HCT116 (cell line): Measurements from ENCODE around the gene SNRNP25. TPM values are rescaled to one million over a fixed set of nuclear protein-coding genes. Genes with fewer than 3 reads are reported as not detected.

Experiments used
- ATAC-seq: fragments of 200-7000 bp; cut with Tn5 transposase; 2 replicates; pipeline ENCODE4 v1.9.1; 2020; ENCODE audit warnings: mild to moderate bottlenecking, moderate library complexity
- BruUV-seq: library from RNA; stranded (reverse); fragments of 400-500 nt; replicated peaks from 2 replicates; lab custom pipeline; 2021; lab: Mats Ljungman, UMichigan
- CTCF ChIA-PET: fragments of 300-600 bp; sonication (Branson Sonifier 250); formaldehyde crosslinking; loops from one replicate; lab custom pipeline; 2021; ENCODE audit warnings: antibody characterized with exemption; lab: Charles Lee
- POLR2A ChIA-PET: fragments of 300-600, 350-600 bp; sonication (Branson Sonifier 250); formaldehyde crosslinking; loops from one replicate; lab custom pipeline; 2021; ENCODE audit warnings: antibody characterized with exemption; lab: Charles Lee
- RAD21 ChIA-PET, 2 experiments: fragments of 300-600 bp; sonication (Branson Sonifier 250); formaldehyde crosslinking; loops; one replicate each; lab custom pipeline; 2023; ENCODE audit warnings: low total read pairs in 2 of 2; ENCODE audit not compliant: uncharacterized antibody in 2 of 2, unreplicated experiment in 2 of 2, low non-redundant PET in 1 of 2; lab: Charles Lee
- DNase-seq: peaks from one replicate; pipeline ENCODE4 v3.0.0-alpha.2; 2010; ENCODE audit warnings: low read depth, low spot score
- H2AFZ ChIP-seq: fragments of 200-600 bp; shearing (Covaris generic), sonication (generic); 2 replicates; pipeline ENCODE4 v1.6.1; 2017; ENCODE audit warnings: low read depth, mixed run types, mixed read lengths, antibody characterized with exemption, low read length; ENCODE audit not compliant: poor library complexity, severe bottlenecking
- H3K27ac ChIP-seq: 2 replicates; pipeline ENCODE4 v1.5.1; 2012; ENCODE audit warnings: low read depth, low read length
- H3K27me3 ChIP-seq: fragments of 200-600 bp; sonication (generic); 2 replicates; pipeline ENCODE4 v1.6.1; 2016; ENCODE audit warnings: mixed run types, low read length, mixed read lengths; ENCODE audit not compliant: insufficient read depth
- H3K36me3 ChIP-seq, 2 experiments: fragments of 200-500 bp in 1 of 2; fragments of 200-600 bp in 1 of 2; sonication (Bioruptor generic) in 1 of 2; sonication (generic) in 1 of 2; 2 replicates each; pipeline versions ENCODE4 v1.5.1 to v1.6.1; 2014 to 2016; ENCODE audit warnings: low read length in 2 of 2, inconsistent platforms in 1 of 2, mixed read lengths in 1 of 2, mixed run types in 1 of 2; ENCODE audit not compliant: insufficient read depth in 2 of 2, control insufficient read depth in 1 of 2
- H3K4me1 ChIP-seq, 2 experiments: fragments of 200-600 bp in 1 of 2; sonication (generic) in 1 of 2; 2 replicates each; pipeline versions ENCODE4 v1.5.1 to v1.6.1; 2012 to 2017; ENCODE audit warnings: low read length in 2 of 2, inconsistent platforms in 1 of 2, mild to moderate bottlenecking in 1 of 2, mixed read lengths in 1 of 2, mixed run types in 1 of 2, moderate library complexity in 1 of 2; ENCODE audit not compliant: insufficient read depth in 2 of 2, control insufficient read depth in 1 of 2
- H3K4me2 ChIP-seq: fragments of 200-600 bp; sonication (generic); 2 replicates; pipeline ENCODE4 v1.6.1; 2017; ENCODE audit warnings: mixed run types, low read length, mixed read lengths
- H3K4me3 ChIP-seq, 2 experiments: fragments of 200-600 bp in 1 of 2; sonication (generic) in 1 of 2; replicated peaks in 1 of 2; 2 replicates each; pipeline ENCODE4 v1.5.1; 2011 to 2016; ENCODE audit warnings: low read length in 2 of 2, control low read depth in 1 of 2, low read depth in 1 of 2, mild to moderate bottlenecking in 1 of 2, mixed read lengths in 1 of 2, mixed run types in 1 of 2
- H3K79me2 ChIP-seq: fragments of 200-600 bp; sonication (generic); 2 replicates; pipeline ENCODE4 v1.6.1; 2017; ENCODE audit warnings: mild to moderate bottlenecking, mixed run types, low read length, moderate library complexity, mixed read lengths; ENCODE audit not compliant: insufficient read depth
- H3K9ac ChIP-seq: fragments of 200-600 bp; sonication (generic); 2 replicates; pipeline ENCODE4 v1.6.1; 2016; ENCODE audit warnings: low read length, mixed read lengths
- H3K9me2 ChIP-seq: fragments of 200-600 bp; sonication (generic), shearing (Covaris generic); 2 replicates; pipeline ENCODE4 v1.6.1; 2017; ENCODE audit warnings: mixed run types, mild to moderate bottlenecking, moderate library complexity; ENCODE audit not compliant: insufficient read depth
- H3K9me3 ChIP-seq, 2 experiments: fragments of 200-500 bp in 1 of 2; fragments of 200-600 bp in 1 of 2; sonication (Bioruptor generic) in 1 of 2; sonication (generic) in 1 of 2; 2 replicates each; pipeline ENCODE4 v1.6.1; 2014 to 2017; ENCODE audit warnings: low read length in 2 of 2, mixed read lengths in 2 of 2, inconsistent platforms in 1 of 2, low read depth in 1 of 2, mild to moderate bottlenecking in 1 of 2, mixed run types in 1 of 2, moderate library complexity in 1 of 2; ENCODE audit not compliant: control insufficient read depth in 1 of 2, insufficient read depth in 1 of 2
- H4K20me1 ChIP-seq: fragments of 200-600 bp; sonication (generic), shearing (Covaris generic); 2 replicates; pipeline ENCODE4 v1.6.1; 2017; ENCODE audit warnings: mixed run types, mild to moderate bottlenecking, moderate library complexity; ENCODE audit not compliant: insufficient read depth
- CTCF ChIP-seq, 3 experiments: fragments of 200-600 bp in 1 of 3; sonication (generic) in 1 of 3; IDR thresholded peaks in 2 of 3; conservative IDR thresholded peaks in 1 of 3; 2 replicates each; pipeline ENCODE4 v1.5.1; 2012 to 2017; ENCODE audit warnings: low read depth in 2 of 3, low read length in 2 of 3, antibody characterized with exemption in 1 of 3, borderline replicate concordance in 1 of 3, control low read depth in 1 of 3, mild to moderate bottlenecking in 1 of 3, mixed read lengths in 1 of 3, mixed run types in 1 of 3, moderate library complexity in 1 of 3; ENCODE audit not compliant: insufficient read depth in 1 of 3
- EGR1 ChIP-seq: IDR thresholded peaks from 2 replicates; pipeline ENCODE4 v1.6.1; 2012; ENCODE audit warnings: low read depth
- ELF1 ChIP-seq: IDR thresholded peaks from 2 replicates; pipeline ENCODE4 v1.6.1; 2012; ENCODE audit warnings: low read depth, borderline replicate concordance
- EZH2 ChIP-seq: fragments of 200-600 bp; sonication (generic); IDR thresholded peaks from 2 replicates; pipeline ENCODE4 v1.6.1; 2017; ENCODE audit warnings: antibody characterized with exemption, mixed run types
- FOSL1 ChIP-seq: IDR thresholded peaks from 2 replicates; pipeline ENCODE4 v1.6.1; 2012; ENCODE audit warnings: low read depth
- MAX ChIP-seq: IDR thresholded peaks from 2 replicates; pipeline ENCODE4 v1.6.1; 2012
- POLR2A ChIP-seq: IDR thresholded peaks from 2 replicates; pipeline ENCODE4 v1.7.0; 2011; ENCODE audit warnings: borderline replicate concordance; ENCODE audit not compliant: insufficient read depth, insufficient read length; ENCODE audit errors: extremely low read depth
- REST ChIP-seq: IDR thresholded peaks from 2 replicates; pipeline ENCODE4 v1.6.1; 2012; ENCODE audit warnings: low read depth
- SIN3A ChIP-seq: IDR thresholded peaks from 2 replicates; pipeline ENCODE4 v1.6.1; 2012; ENCODE audit warnings: low read depth
- SRF ChIP-seq: IDR thresholded peaks from 2 replicates; pipeline ENCODE4 v1.6.1; 2012; ENCODE audit warnings: low read depth
- ZFX ChIP-seq: fragments of 450-650 bp; IDR thresholded peaks from 2 replicates; pipeline ENCODE4 v1.6.1; 2017
- intact Hi-C: fragments of 100-400 bp; cut with micrococcal nuclease; formaldehyde crosslinking; loops from 2 replicates; pipeline ENCODE4 v1.10.0; 2022
- total RNA-seq: library from RNA; stranded (reverse); gene quantifications from one replicate; pipeline ENCODE4 v1.2.1, GENCODE V29; 2021; ENCODE audit not compliant: unreplicated experiment
- TF ChIP-seq, protein P1 (sequence below): IDR thresholded peaks from 2 replicates; pipeline ENCODE4 v1.6.1; 2012

SNRNP25 gene
- total RNA-seq, 1 experiment from 2014 or later = 24.5 TPM

- CTCF ChIA-PET = interaction anchor here (1.9 kb wide), 1 partner anchor 13 kb away, joined by 5 read pairs; no protein-coding TSS in a partner anchor
- Histone ChIP-seq H4K20me1 (no peaks in the 10 kb centered on the region), H3K4me2 (no peak overlapping the region), H3K79me2 (no peaks in the 10 kb centered on the region), H2AFZ (no peak overlapping the region), H3K9me2 (no peaks in the 10 kb centered on the region), H3K9me3 (no peaks in the 10 kb centered on the region), H3K4me3 (no peak overlapping the region), H3K27me3 (no peaks in the 10 kb centered on the region), H3K36me3 (no peaks in the 10 kb centered on the region), H3K4me1 (peaks cover 0 to 1% of the 10 kb centered on the region in 2 experiments; a peak in 1 of 4 replicates), H3K27ac (no peak overlapping the region), H3K9ac (no peak overlapping the region)
- TF ChIP-seq EZH2 = no peak
- TF ChIP-seq EGR1 = no peak
- TF ChIP-seq ZFX = no peak
- no peak for TF ChIP-seq FOSL1
- TF ChIP-seq CTCF (IDR thresholded peaks at IDR 0.05 in 2 of 3, conservative IDR thresholded peaks at IDR 0.05 in 1 of 3; ENCODE audit: borderline replicate concordance in 1 of 3, insufficient read depth in 1 of 3, low read depth in 2 of 3, low read length in 2 of 3) = no peak
- no peak for TF ChIP-seq POLR2A
- TF ChIP-seq REST = no peak
- TF ChIP-seq ELF1 = no peak
- no peak for TF ChIP-seq SRF
- TF ChIP-seq, protein P1, sequence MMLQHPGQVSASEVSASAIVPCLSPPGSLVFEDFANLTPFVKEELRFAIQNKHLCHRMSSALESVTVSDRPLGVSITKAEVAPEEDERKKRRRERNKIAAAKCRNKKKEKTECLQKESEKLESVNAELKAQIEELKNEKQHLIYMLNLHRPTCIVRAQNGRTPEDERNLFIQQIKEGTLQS = no peak
- TF ChIP-seq SIN3A = no peak
- TF ChIP-seq MAX = no peak
- POLR2A ChIA-PET = no interaction called here
- ATAC-seq (peak; percentile 36; the same call in 1 of the 2 replicates), DNase-seq (no peak)
- intact Hi-C loops = no loop called here
- no TSS peak for BruUV-seq
- RAD21 ChIA-PET = no interaction called here
Observed at GRCh38 chr16:83781-84615, 30.4 kb downstream of the SNRNP25 start.
